ENCODE measurements around the gene OR51F2. TPM values are rescaled to one million over a fixed set of nuclear protein-coding genes. Genes with fewer than 3 reads are reported as not detected.

Gene OR51F2
- total RNA-seq, 1 donor from 2014 or later = not detected

Other genes starting within 250 kb of the OR51F2 start
- not detected in 2 replicates for gene OR52I2, start 239.6 kb upstream of the OR51F2 start, total RNA-seq
- 0.07 TPM in 1 of 2 replicates, not detected in the other for gene OR52I1, start 227.3 kb upstream of the OR51F2 start, total RNA-seq
- gene TRIM68, start 213.1 kb upstream of the OR51F2 start, total RNA-seq = 11.0 and 11.8 TPM in 2 replicates
- gene OR51D1, start 183.8 kb upstream of the OR51F2 start, total RNA-seq = not detected in 2 replicates
- gene OR51E1, start 177.3 kb upstream of the OR51F2 start, total RNA-seq = not detected in 2 replicates
- not detected in 2 replicates for gene OR51E2, start 123.5 kb upstream of the OR51F2 start, total RNA-seq
- not detected in 2 replicates for gene MMP26, start 116.5 kb upstream of the OR51F2 start, total RNA-seq
- not detected in 2 replicates for gene OR51F1, start 51.4 kb upstream of the OR51F2 start, total RNA-seq
- not detected in 2 replicates for gene OR52R1, start 16.9 kb upstream of the OR51F2 start, total RNA-seq
- gene OR51S1, start 27.9 kb downstream of the OR51F2 start, total RNA-seq = not detected in 2 replicates
- gene OR51T1, start 60.6 kb downstream of the OR51F2 start, total RNA-seq = not detected in 2 replicates
- not detected in 2 replicates for gene OR51A7, start 82.5 kb downstream of the OR51F2 start, total RNA-seq
- not detected in 2 replicates for gene OR51G2, start 98.0 kb downstream of the OR51F2 start, total RNA-seq
- gene OR51G1, start 103.0 kb downstream of the OR51F2 start, total RNA-seq = not detected in 2 replicates
- not detected in 2 replicates for gene OR51A4, start 126.3 kb downstream of the OR51F2 start, total RNA-seq
- gene OR51A2, start 134.4 kb downstream of the OR51F2 start, total RNA-seq = not detected in 2 replicates
- gene OR51L1, start 173.5 kb downstream of the OR51F2 start, total RNA-seq = not detected in 2 replicates
- not detected in 2 replicates for gene OR52J3, start 225.2 kb downstream of the OR51F2 start, total RNA-seq
- not detected in 2 replicates for gene OR52E2, start 238.3 kb downstream of the OR51F2 start, total RNA-seq
- gene OR52E1, start 248.3 kb downstream of the OR51F2 start, total RNA-seq = not detected in 2 replicates

All from T-helper 1 cell treated with Interleukin-12 subunit alpha and Interleukin-12 subunit beta and Interleukin-4 antibody, amounts not matched to agents 30 ng/mL and 1 ng/mL, for 36 hours (primary cell).